NCI-H146 treated with DMSO at 0.1 percent for 48 hours (cell line): ENCODE data around the gene BAZ1B.
"Not testable (repeated sequence)": the region's sequence is repeated elsewhere in the genome, so short reads cannot be mapped to it uniquely, and the experiment has no call there.

Source experiments
- DNase-seq: peaks from one replicate; lab custom pipeline; 2025; ENCODE audit not compliant: unreplicated experiment; lab: John Stamatoyannopoulos, UW

Gene BAZ1B

GRCh38 chr7:73448609-73449008 is 73.5 kb downstream of the BAZ1B start:
- DNase-seq: no peak

- DNase-seq: no peak
These were observed 74.9 kb downstream of the BAZ1B start for GRCh38 chr7:73447121-73447733.

GRCh38 chr7:73446682-73447081 is 75.4 kb downstream of the BAZ1B start:
- DNase-seq: no peak

GRCh38 chr7:73443548-73444255 is 78.4 kb downstream of the BAZ1B start:
- DNase-seq: no peak

GRCh38 chr7:73442903-73443500 is 79.1 kb downstream of the BAZ1B start:
- DNase-seq: no peak

- DNase-seq: no peak
These were observed 79.7 kb downstream of the BAZ1B start for GRCh38 chr7:73442222-73442902.

- DNase-seq: no peak
These were observed 82.7 kb downstream of the BAZ1B start for GRCh38 chr7:73439410-73439704.

GRCh38 chr7:73438547-73439409 is 83.3 kb downstream of the BAZ1B start:
- DNase-seq: no peak

GRCh38 chr7:73437621-73438416 is 84.3 kb downstream of the BAZ1B start:
- DNase-seq: no peak

GRCh38 chr7:73437091-73437490 is 85.0 kb downstream of the BAZ1B start:
- DNase-seq: no peak

- no peak for DNase-seq
These were observed 85.8 kb downstream of the BAZ1B start for GRCh38 chr7:73436031-73436929.

GRCh38 chr7:73435471-73436009 is 86.6 kb downstream of the BAZ1B start:
- DNase-seq: no peak

- DNase-seq: no peak
These were observed 87.4 kb downstream of the BAZ1B start for GRCh38 chr7:73434701-73435069.

- DNase-seq: no peak
These were observed 88.0 kb downstream of the BAZ1B start for GRCh38 chr7:73433924-73434700.

GRCh38 chr7:73432676-73433075 is 89.4 kb downstream of the BAZ1B start:
- no peak for DNase-seq

- DNase-seq: no peak
These were observed 90.9 kb downstream of the BAZ1B start for GRCh38 chr7:73431041-73431835.

GRCh38 chr7:73430540-73430939 is 91.6 kb downstream of the BAZ1B start:
- DNase-seq: not testable (repeated sequence)
